ENCODE measurements around the gene NPR3. TPM values are rescaled to one million over a fixed set of nuclear protein-coding genes. Genes with fewer than 3 reads are reported as not detected.
A peak's percentile ranks its signal among the peaks of the same experiment; 100 is the strongest.

Gene NPR3
- total RNA-seq, 2 donors from 2014 or later, result 0.20 to 0.82 TPM

- TF ChIP-seq CTCF (conservative IDR thresholded peaks at IDR 0.05), result no peak
- no peak overlapping the region for H3K9ac ChIP-seq (ENCODE audit: extremely low read depth, low read length, poor library complexity, severe bottlenecking)
- H3K27me3 Mint-ChIP-seq (ENCODE audit: insufficient read depth), result peaks cover 33% of the 10 kb centered on the region
- H3K27me3 ChIP-seq (ENCODE audit: control insufficient read depth, insufficient read depth, low read length, poor library complexity, severe bottlenecking), result peaks cover 21% of the 10 kb centered on the region
- no peaks in the 10 kb centered on the region for H3K9me3 Mint-ChIP-seq
- no peaks in the 10 kb centered on the region for H3K36me3 Mint-ChIP-seq (ENCODE audit: low read depth)
- H3K4me3 ChIP-seq (ENCODE audit: low read length), result no peak overlapping the region
- DNase-seq, result no peak
- H3K27ac ChIP-seq (ENCODE audit: low read depth, low read length), result no peak overlapping the region
- no peaks in the 10 kb centered on the region for H3K4me1 ChIP-seq (ENCODE audit: control insufficient read depth, insufficient read depth, low read length)
- peaks cover 7% of the 10 kb centered on the region for H3K4me1 Mint-ChIP-seq
- no peaks in the 10 kb centered on the region for H3K36me3 ChIP-seq (ENCODE audit: control insufficient read depth, insufficient read depth, low read length)
- no peaks in the 10 kb centered on the region for H3K9me3 ChIP-seq (ENCODE audit: control insufficient read depth, low read length)
- no peak overlapping the region for H3K27ac Mint-ChIP-seq
- no peak overlapping the region for H3K4me3 Mint-ChIP-seq
Measured at GRCh38 chr5:32703957-32704356, 7.2 kb upstream of the NPR3 start.

GRCh38 chr5:32707418-32707997 lies 3.6 kb upstream of the NPR3 start:
- Histone ChIP-seq H3K9ac (ENCODE audit: extremely low read depth, low read length, poor library complexity, severe bottlenecking) (no peak overlapping the region), H3K9me3 (ENCODE audit: control insufficient read depth, low read length) (no peaks in the 10 kb centered on the region), H3K27me3 (ENCODE audit: control insufficient read depth, insufficient read depth, low read length, poor library complexity, severe bottlenecking) (peaks cover 56% of the 10 kb centered on the region), H3K4me3 (ENCODE audit: low read length) (no peak overlapping the region), H3K27ac (ENCODE audit: low read depth, low read length) (no peak overlapping the region), H3K36me3 (ENCODE audit: control insufficient read depth, insufficient read depth, low read length) (no peaks in the 10 kb centered on the region), H3K4me1 (ENCODE audit: control insufficient read depth, insufficient read depth, low read length) (no peaks in the 10 kb centered on the region)
- TF ChIP-seq CTCF (conservative IDR thresholded peaks at IDR 0.05), result peak; percentile 76
- peak; percentile 48 for DNase-seq
- Mint-ChIP-seq H3K36me3 (ENCODE audit: low read depth) (no peaks in the 10 kb centered on the region), H3K4me3 (no peak overlapping the region), H3K9me3 (no peaks in the 10 kb centered on the region), H3K27me3 (ENCODE audit: insufficient read depth) (peaks cover 62% of the 10 kb centered on the region), H3K27ac (no peak overlapping the region), H3K4me1 (peaks cover 18% of the 10 kb centered on the region)
- whole genome bisulfite sequencing, 2 experiments (ENCODE audit: insufficient coverage in 1 of 2, insufficient read length in 1 of 2), result 20 to 33% methylated on average over 1 of the region's 2 CpGs

- peak; percentile 60 for DNase-seq
- no peak overlapping the region for H3K4me3 Mint-ChIP-seq
- no peaks in the 10 kb centered on the region for H3K9me3 ChIP-seq (ENCODE audit: control insufficient read depth, low read length)
- H3K36me3 ChIP-seq (ENCODE audit: control insufficient read depth, insufficient read depth, low read length), result no peaks in the 10 kb centered on the region
- H3K27me3 ChIP-seq (ENCODE audit: control insufficient read depth, insufficient read depth, low read length, poor library complexity, severe bottlenecking), result peaks cover 70% of the 10 kb centered on the region
- H3K9me3 Mint-ChIP-seq, result no peaks in the 10 kb centered on the region
- no peak for TF ChIP-seq CTCF (conservative IDR thresholded peaks at IDR 0.05)
- no peak overlapping the region for H3K4me3 ChIP-seq (ENCODE audit: low read length)
- H3K36me3 Mint-ChIP-seq (ENCODE audit: low read depth), result no peaks in the 10 kb centered on the region
- H3K9ac ChIP-seq (ENCODE audit: extremely low read depth, low read length, poor library complexity, severe bottlenecking), result no peak overlapping the region
- no peak overlapping the region for H3K27ac ChIP-seq (ENCODE audit: low read depth, low read length)
- peaks cover 75% of the 10 kb centered on the region for H3K27me3 Mint-ChIP-seq (ENCODE audit: insufficient read depth)
- peaks cover 26% of the 10 kb centered on the region for H3K4me1 Mint-ChIP-seq
- WGBS, 2 experiments (ENCODE audit: insufficient coverage in 1 of 2, insufficient read length in 1 of 2), result 56 to 57% methylated on average over 8 to 16 of the region's 16 CpGs
- H3K4me1 ChIP-seq (ENCODE audit: control insufficient read depth, insufficient read depth, low read length), result peaks cover 4% of the 10 kb centered on the region
- no peak overlapping the region for H3K27ac Mint-ChIP-seq
Measured at GRCh38 chr5:32708949-32709348, 2.2 kb upstream of the NPR3 start.

Data from endodermal cell (in vitro differentiated cells).